Stimulated activated CD8-positive, alpha-beta memory T cell treated with anti-CD3 and anti-CD28 coated beads, Interleukin-4, amount 100 ng/mL, for 48 hours (primary cell): ENCODE results near the gene RERE.
A peak's percentile ranks its signal among the peaks of the same experiment; 100 is the strongest.

ENCODE experiments used
- DNase-seq: peaks from one replicate; pipeline ENCODE4 v3.0.0-alpha.2; 2020

The RERE gene

DNA sequence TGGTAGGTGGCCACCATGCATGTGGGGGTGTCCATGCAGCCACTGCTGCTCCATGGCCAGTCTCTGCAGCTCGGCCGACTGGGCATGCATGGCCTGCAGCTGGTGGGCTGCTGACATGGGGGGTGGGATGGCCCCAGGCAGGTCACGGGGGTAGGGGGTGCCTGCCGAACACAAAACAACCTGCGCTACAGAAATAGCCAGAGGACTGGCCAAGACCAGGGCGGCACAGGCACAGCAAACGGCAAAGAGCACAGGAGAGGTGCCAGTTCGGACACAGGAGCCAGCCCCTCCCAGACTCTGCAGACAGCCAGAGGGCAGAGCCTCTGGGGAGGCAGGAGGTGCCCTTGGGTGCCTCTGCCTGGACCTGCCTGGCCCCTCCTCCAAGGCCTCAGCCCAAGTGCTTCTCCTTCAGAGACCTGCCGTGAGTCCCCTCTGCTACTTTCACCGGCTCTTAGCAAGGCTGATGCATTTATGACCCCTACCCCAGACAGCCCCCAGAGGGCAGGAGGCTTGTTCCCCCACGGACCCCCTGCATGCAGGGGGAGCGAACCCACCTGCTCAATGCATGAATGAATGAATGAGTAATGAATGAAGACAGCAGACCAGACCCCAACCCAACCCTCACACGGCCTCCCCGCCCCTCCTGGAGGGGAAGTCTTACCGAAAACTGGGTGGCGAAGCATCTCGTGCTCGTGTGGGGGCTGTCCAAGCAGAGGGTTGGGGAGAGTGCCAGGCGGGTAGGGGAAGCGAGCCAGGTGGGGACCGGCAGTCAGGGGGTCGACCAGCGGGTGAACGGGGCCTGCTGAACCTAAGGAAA lies 461.8 kb downstream of the RERE start:
- DNase-seq, result no peak

DNA sequence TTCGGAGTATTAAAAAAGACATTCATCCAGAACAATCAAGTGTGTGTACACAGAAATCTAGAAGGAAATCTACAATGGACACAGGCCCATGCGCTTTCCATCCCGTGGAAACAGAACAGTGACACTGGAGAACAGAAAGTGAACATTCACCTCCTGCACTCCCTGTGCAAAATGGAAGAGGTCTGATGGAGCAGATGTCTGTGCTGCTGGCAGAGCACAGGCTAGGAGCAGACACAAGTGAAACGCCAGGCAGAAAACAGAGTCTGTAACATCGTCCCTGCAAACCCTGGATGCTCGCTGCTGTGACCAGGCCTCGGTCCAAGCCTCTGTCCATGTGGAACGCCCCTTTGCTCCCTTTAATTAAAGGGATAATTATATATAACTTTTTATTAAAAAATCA lies 463.4 kb downstream of the RERE start:
- no peak for DNase-seq

DNA sequence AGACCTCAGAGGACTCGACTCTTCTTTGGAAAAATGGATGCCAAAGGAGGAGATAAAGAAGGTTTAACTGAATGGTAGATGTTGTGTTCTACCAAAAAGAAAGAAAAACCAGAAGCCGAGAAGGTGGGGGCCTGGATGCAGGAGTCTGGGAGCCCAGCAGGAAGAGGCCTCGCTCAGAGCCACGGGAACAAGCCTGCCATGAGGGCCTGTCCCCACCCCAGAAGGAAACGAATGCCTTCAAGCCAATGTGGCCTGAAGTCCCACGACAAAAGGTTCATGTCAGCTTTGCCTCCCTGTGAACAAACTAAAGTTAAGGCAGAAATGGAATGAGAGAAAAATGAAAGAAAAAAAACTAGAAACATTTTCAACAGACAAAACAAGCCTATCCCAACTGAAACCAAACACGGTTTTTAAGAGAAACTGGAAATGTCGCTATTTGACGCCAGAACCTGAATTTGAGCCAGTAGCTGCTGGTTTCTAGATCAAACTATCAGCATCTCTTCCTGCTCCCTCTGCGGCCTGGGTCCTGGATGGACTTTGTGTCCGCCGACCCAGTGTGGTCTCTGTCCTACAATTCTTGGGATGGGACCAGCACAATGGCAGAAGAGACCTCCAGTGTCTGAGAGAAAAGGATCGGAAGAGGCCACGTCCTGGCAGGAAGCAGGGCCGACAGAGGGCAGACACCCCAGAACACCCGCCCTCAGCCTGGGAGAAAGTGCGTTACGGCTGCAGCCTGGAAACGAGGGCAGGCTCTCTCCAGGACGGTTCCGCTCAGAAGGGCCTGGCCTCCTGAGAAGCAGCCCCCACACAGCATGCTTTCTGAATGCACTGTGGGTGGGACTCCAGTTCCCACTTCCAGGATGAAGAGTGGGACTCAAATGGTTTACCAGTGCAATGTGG lies 464.3 kb downstream of the RERE start:
- DNase-seq, result no peak

DNA sequence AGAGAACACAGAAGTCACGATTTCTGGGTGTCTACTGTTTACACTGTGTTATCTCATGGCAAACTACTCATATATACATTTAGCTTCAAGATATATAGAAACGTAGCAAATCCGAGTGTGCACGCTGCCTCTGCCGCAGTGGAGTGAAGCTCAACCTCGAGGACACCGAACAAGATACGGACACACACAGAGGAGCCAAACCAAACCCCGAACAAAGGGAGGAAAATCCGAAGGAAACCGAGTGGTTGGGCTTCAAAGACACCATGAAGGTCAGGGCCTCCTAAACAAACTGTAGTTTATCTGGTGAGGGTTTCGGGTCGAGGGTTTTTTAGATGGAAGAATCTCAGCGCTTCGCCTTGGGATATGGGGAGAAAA lies 465.0 kb downstream of the RERE start:
- DNase-seq, result no peak

DNA sequence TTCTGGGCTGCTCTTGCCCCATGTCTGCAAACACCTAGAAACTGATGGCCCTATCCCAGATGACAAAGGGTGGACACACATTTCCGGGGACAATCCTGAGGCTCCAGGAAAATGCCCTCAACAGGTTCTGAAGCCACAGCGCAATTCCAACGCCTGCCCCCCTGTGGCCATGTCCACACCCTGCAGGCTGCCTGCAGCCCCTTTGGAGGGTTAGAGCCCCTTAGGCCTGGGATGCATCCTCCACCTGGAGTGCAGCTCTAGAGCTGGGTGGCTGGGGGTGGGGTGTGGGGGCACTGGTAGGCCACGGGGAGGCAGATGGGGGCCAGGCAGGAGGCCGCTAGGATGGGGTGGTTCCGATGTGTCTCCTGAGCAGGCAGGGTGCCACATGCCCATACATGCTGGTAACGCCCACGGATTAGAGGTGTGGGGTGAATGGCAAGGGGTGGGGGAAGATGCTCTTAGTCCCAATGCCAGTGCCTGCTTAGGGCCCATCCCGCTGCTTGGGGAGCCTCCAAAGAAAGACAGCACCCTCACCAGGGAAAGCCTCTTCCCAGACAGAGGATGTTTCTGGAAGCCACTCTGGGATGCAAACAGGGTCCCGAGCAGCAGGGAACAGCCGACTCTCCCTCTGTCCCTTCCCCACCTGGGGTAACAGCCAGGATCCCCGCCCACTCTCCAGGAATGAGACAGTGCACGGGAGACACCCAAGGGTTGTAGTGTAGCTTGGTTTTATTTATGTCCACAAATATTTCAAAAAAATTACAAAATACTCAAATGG lies 465.6 kb downstream of the RERE start:
- DNase-seq, result peak; percentile 48

DNA sequence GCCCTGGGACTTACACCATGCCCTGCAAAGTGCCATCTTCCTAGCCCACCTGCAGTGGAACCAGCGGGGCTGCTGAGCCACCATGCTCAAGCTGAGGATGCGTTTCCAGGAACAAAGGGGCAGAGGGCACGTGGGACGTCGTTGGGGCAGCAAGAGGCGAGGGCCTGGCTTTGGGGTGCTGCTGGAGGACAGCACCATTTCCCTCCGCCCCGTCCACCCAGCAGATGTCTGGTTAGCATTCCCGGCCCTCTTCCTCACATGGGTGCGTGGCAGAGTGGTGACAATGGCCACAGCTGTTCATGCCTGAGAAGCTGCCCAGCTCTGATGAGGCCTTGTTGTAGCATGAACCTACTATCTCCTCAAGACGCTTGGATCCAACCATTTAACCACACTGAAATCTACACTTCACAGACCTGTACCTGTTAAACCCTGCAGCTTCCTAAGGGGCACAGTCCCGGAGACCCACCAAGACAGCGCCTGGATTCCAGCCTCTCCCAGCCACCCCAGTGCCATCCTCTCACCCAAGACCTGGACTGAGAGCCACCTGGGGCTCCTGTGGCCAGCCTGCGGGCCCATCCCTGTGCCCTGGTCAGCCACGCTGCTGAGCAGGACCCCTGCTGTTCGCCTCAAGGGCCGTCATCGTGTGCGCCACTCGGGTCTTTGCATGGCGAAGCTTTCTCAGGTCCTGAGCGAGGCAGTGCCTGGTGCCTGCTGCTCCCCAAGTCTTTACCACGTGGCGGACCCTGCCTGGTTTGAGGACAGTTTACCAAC lies 466.3 kb downstream of the RERE start:
- no peak for DNase-seq

DNA sequence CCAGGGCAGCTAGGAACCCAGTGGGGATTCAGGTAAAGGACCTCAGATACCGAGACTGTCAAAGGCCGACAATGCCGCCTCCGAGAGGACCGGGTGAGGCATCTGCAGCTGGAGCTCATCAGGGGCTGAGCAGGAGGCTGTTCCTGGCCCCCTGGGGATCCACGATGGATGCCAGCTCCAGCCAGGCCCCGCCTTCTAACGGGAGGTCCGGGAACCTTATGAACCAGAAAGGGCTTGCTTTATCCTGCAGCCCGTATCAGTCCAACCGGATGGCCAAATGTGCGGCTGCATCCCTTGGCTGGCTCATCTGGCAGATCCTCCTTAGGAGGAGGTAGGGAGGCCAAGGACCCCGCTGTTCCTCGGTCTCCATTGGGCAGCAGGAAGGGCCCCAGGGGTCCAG lies 467.5 kb downstream of the RERE start:
- DNase-seq, result no peak

DNA sequence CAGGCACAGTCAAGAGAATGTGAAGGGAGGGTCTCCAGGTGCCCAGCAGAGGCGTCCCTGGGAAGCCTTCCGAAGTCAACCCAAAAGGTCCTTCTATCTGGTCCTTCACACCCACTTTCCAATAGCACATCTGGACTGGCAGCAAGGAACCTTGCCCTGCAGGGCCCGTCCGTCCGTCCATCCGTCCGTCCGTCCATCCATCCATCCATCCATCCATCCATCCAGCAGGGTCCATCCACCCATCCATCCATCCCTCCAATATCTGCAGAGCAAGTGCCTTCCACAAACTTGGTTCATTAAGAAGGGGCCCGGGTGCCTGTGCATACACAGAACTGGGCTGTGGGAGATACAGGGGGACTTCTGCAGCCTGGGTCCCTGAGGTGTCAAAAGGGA lies 468.0 kb downstream of the RERE start:
- no peak for DNase-seq

DNA sequence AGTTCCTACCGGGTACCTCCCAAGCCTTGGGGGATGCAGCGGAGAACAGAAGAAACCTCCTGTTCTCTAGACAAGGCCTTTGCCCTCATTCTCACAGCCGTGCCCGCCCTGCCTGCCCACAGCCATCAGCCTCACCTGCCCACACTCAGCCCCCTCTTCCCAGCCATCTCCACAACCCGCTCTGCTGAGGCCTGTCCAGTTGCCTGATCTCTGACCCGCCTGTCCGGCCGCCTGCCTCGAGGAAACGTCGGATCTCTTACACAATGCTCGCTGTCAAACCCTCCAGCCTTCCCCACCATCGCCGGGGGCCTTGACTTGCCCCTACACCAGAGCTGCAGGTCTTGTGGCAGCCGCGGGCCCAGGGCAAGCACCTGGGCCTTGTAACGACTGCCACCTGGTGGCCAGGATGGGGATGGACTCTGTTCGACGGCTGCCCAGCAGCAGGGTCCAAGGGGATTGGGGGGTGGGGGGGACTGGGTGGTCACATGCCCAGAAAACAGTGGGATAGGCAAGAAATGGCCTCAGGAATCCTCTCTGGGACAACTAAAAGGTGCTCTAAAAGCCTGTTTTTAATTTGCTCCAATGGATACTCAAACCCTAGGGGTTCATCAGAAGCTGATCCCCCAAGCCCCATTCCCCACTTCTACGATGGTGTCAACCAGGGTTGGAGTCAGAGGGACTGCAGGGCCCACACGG lies 468.5 kb downstream of the RERE start:
- peak; percentile 81 for DNase-seq

DNA sequence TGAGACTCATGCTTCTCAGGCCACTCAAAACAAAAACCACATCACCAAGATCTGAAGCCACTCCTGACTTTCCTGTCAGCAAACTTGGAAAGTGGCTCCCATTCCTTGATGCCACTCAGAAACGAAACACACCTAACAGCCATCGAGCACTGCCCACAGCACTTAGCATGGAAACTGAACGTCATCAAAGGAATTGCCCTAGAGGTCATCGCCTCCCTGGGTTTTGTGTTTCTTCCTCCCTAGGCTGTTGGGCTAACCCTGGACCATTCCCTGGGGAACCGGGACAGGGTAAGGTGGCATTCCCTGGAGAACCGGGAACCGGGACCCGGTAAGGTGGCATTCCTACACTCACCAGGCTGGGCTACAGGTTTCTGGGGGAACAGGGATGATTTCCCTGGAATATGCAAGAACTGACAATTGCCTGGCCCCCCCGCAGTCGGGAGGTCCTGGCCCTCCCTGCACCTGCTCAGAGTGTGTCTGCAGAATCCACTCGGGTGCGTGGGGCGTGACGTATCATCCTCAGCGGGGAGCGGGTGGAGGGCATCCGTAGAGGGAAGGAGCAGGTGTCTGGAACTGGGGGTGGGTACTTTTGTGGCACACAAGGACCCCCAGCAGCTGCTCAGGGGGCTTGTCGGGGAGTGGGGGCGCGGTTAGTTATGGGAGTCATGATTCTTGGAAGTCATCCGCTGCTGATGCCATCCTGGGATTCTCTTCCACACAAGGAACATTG lies 469.2 kb downstream of the RERE start:
- DNase-seq, result no peak

DNA sequence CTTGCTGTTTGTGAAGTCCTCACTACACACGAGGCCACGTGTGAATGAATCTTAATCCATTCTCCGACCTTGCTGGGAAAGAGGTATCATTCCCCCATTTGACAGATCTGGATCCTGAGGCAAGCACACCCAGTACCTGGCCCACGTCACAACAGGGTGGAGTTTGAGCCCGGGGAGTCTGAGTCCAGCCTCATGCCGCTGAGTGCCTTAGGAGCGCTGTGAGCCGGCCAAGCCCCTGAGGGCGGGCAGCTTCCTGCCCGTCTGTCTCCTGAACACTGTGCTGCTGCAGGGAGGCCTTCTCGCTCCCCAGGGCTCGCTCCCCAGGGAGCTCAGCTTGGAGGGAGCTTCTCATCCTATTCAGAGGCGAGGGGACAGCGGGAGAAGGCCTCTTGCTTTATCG lies 469.8 kb downstream of the RERE start:
- DNase-seq, result no peak

DNA sequence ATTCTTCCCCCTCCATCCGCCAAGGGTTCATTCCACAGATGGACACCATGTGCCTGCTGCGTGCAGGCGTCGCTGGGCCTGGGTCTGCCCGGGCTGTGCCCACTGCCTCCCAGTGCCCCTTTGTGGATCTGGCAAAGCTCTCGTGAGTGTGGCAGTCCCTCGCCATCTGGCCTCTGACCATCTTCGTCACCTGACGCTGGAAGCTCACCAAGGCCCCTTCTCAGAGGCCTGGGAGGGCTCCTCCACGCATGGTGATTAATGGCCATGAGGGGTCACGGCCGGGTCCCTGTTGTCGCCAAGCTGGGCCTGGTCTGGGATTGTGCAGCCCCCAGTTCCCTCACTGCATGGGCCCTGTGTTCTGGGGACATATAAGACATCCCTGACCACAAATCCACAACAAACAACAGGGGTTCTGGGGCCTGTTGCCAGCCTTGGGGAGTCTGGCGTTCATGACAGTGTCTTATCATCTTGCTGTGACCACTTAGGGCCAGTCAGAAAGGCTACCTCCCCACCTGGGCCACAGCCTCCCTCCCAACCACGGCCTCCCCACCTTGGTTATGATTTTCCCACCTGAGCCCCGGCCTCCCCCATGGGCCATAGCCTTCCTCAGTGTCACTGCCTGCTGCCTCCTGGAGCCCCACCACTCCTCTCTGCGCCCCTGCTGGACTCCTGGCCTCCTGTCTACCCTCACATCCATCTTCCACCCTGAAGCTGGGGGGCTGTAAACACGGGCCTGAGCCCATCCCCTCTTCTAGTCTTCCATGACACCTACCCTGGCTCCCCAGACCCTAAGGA lies 471.6 kb downstream of the RERE start:
- no peak for DNase-seq

DNA sequence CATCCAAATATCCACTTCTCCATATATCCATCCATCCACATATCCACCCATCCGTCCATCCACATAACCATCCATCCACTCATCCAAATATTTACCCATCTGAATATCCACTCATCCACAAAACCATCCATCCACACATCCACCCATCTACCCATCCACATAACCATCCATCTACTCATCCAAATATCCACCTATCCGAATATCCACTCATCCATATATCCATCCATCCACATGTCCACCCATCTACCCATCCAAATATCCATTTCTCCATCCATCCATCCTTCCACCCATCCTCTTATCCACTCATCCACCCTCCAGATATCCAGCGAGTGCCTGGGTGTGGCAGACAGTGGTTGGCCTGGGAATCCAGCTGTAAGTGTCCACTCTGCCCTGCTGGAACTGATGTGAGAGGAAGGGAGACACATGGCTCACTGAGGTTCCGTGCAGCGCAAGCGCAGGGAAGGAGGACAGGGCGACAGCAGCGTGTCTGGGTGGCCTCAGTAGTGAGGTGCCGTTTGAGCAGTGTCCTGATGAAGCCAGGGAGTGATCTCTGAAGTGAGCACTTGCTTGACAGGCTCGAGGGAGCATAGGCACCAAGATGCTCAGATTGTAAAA lies 472.4 kb downstream of the RERE start:
- no peak for DNase-seq

DNA sequence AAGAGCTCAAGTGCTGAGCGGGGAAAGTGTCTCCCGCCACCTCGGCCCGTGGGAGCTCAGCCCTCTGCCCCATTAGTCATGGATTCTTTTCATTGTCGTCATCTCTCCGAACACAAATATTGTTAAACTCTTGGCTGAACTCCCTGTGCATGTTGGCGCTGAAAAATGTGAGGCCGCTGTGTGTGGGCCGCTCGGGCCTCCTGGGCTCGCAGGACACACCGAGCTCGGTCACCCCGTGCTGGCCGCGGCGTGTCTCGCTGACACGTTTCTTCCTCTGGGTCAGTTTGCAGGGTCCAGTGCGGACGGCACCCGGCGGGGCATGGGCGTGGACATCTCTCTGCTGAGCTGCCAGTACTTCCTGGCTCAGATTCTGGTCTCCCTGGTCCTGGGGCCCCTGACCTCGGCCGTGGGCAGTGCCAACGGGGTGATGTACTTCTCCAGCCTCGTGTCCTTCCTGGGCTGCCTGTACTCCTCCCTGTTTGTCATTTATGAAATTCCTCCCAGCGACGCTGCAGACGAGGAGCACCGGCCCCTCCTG lies 473.9 kb downstream of the RERE start:
- DNase-seq, result no peak

DNA sequence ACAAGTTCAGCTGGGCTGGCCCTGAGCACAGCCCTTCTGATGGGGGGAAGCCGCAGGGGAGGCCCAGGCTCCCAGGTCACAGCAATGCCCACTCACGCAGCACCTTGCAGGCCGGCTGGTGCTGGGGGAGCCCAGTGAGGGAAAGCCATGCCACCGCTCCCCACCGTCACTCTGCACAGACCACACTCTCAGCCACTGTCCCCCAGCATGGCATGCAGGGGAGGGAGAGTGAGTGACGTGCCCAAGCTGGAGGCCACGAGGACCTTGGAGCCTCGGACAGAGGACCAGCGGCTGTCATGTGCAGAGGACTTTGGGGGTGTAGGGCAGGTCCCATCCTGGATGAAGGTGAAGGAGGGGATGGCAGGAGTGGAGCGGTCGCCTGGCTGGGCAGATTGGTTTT lies 474.4 kb downstream of the RERE start:
- DNase-seq, result no peak

DNA sequence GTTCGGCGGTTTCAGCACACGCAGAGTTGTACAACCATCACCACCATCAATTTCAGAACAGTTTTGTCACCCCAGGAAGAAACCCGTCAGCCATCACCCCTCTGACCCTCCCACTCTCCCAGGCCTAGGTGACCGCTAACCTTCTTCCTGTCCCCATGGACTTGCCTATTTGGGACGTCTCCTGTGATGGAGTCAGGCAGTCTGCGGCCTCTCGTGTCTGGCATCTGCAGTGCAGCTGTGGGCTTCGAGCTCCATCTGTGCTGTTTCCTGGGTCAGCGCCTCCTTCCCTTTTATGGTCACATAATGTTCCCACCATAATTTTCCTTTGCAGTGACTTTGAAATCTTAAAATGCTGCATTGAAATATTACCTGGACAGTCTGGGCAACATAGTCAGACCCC lies 475.1 kb downstream of the RERE start:
- no peak for DNase-seq

DNA sequence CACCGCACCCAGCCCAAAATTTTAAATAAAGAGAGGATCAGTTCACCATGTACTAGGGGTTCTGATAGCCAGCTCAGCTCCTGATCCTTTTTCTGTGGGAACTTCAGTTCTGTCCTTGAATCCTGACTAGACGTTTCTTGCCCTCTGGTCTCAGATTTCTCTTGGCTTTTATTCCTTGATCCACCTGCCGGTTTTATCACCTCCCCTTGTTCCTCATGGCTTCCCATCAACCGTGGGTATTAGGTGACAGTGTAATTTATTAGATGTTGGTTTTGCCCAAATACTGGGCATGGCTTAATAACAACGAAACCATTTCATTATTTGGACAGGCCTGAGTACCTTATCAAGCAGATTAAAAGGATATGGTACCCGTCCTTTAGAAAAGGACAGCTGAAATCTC lies 477.0 kb downstream of the RERE start:
- DNase-seq, result no peak

DNA sequence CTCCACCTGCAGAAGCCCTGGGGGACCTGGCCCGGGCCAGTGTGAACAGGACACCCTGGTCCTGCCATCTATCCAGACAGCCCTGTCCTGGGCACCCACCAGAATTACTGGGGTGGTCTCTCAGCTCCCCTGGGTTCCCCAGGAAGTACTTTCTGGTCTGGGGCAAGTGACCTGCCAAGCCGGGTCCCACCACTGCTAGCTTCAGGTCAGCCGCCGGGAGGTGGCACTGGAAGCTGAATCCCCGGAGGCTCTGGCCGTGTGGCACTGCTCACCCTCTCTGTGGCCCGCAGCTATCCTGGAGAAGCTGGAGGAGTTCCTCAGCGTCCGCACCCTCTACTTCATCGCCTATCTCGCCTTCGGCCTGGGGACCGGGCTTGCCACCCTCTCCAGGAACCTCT lies 478.2 kb downstream of the RERE start:
- DNase-seq, result no peak

DNA sequence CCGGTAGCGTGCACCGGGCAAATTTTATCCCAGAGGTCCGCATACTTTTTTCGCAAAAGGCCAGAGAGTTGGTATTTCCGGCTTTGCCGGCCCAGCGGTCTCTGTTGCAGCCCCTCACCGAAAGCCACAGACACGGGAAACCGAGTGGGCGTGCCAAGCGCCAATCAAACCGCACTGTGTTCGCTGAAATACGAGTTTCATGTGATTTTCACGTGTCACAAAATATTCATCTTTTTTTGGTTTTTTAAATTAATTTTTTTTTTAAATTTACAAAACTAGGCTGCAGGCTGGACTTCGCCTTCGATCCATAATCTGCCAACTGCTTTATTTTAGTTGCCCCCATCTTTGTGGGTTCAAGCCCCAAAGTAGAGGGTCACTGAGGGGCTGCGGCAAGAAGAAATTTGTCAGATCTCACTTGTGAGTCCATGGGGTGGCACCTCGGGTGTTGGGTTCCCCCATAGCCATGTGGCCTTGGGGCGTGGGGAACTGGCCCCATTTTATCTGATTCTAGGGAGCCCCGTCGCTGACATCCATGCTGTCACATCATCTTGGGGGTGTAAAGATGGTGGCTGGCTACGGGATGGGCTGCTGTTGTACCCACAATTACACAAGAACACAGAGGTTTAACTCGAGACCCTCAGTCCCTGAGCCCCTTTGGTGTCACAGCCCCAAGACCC lies 478.8 kb downstream of the RERE start:
- DNase-seq, result no peak
